Endothelial cell of umbilical vein (primary cell): ENCODE data around the gene GSTA1.
A peak's percentile ranks its signal among the peaks of the same experiment; 100 is the strongest.

ENCODE experiments used
- EZH2 ChIP-seq: IDR thresholded peaks from 2 replicates; pipeline ENCODE4 v1.6.1; 2012; ENCODE audit warnings: borderline replicate concordance, low read depth, mild to moderate bottlenecking, moderate library complexity, low read length, inconsistent platforms; ENCODE audit not compliant: severe bottlenecking
- MYC ChIP-seq: IDR thresholded peaks from one replicate; pipeline ENCODE4 v1.6.1; 2011; ENCODE audit warnings: mild to moderate bottlenecking, low read depth, low read length
- POLR2A ChIP-seq: IDR thresholded peaks from 2 replicates; pipeline ENCODE4 v1.6.1; 2012; ENCODE audit warnings: low read depth, mild to moderate bottlenecking, control low read depth, low read length
- POLR2AphosphoS5 ChIP-seq: IDR thresholded peaks from 2 replicates; pipeline ENCODE4 v1.6.1; 2012; ENCODE audit warnings: low read depth, mild to moderate bottlenecking, control low read depth, low read length, moderate library complexity; ENCODE audit not compliant: insufficient read depth
- TF ChIP-seq, protein P1 (sequence below), 2 donors: IDR thresholded peaks; 1 replicate in 1 of 2; 2 replicates in 1 of 2; pipeline ENCODE4 v1.5.1; 2011; ENCODE audit warnings: low read length in 2 of 2, mild to moderate bottlenecking in 2 of 2, moderate library complexity in 2 of 2, control low read depth in 1 of 2, inconsistent platforms in 1 of 2, low read depth in 1 of 2; ENCODE audit not compliant: insufficient read depth in 1 of 2; ENCODE audit errors: extremely low read depth in 1 of 2
- TF ChIP-seq, protein P2 (sequence below): IDR thresholded peaks from 2 replicates; pipeline ENCODE4 v1.6.1; 2011; ENCODE audit not compliant: insufficient read depth, insufficient read length

DNA sequence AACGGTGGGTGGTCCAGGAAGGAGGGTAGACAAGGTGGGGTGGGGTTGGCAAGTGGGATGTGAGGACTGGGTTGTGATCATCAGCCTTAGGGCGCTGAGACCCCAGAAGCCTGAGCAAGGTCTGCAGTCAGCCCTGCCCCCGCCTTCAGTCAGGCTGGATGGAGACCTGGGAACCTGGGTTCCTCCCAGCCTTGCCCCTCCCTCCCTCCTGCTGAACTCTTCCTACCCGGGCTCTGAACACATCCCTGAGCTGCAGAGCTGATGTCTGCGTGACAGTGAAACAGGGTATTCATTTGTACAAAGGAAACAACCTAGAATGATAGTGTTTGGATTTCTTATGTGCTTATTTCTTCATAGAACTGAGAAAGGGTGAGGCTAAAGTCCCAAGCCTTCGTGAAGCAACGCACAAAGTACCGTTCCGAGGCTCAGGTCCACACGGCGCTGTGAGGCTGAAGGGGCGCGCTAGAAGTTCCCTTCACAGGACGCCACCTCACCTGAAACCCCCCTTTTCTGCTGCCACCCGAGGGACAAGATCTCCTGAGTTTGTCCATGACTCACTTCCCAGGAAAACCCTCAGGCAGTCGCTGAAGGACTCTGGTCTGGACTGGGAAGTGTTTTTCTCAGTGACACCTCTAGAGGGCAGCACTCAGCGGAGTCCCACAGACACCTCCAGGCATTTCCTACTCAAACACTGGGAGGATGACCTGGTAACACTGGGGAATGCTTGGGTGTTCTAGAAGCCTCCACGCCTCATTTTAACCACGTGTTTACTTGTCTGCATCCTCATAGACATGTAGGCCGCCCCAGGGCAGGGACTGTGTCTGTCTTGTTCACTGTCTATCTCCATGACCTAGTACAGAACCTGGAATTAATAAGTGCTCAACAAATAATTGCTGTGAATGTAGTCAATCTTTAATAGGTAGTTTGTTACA lies 35.8 kb upstream of the GSTA1 start:
- TF ChIP-seq, protein P1, sequence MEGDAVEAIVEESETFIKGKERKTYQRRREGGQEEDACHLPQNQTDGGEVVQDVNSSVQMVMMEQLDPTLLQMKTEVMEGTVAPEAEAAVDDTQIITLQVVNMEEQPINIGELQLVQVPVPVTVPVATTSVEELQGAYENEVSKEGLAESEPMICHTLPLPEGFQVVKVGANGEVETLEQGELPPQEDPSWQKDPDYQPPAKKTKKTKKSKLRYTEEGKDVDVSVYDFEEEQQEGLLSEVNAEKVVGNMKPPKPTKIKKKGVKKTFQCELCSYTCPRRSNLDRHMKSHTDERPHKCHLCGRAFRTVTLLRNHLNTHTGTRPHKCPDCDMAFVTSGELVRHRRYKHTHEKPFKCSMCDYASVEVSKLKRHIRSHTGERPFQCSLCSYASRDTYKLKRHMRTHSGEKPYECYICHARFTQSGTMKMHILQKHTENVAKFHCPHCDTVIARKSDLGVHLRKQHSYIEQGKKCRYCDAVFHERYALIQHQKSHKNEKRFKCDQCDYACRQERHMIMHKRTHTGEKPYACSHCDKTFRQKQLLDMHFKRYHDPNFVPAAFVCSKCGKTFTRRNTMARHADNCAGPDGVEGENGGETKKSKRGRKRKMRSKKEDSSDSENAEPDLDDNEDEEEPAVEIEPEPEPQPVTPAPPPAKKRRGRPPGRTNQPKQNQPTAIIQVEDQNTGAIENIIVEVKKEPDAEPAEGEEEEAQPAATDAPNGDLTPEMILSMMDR (IDR thresholded peaks at IDR 0.05; ENCODE audit: extremely low read depth in 1 of 2, insufficient read depth in 1 of 2, low read depth in 1 of 2, low read length in 2 of 2) = peak; percentile 66 to 78
- TF ChIP-seq, protein P2, sequence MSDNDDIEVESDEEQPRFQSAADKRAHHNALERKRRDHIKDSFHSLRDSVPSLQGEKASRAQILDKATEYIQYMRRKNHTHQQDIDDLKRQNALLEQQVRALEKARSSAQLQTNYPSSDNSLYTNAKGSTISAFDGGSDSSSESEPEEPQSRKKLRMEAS = peak; percentile 46
- no peak for TF ChIP-seq POLR2A
- TF ChIP-seq EZH2 = no peak
- TF ChIP-seq POLR2AphosphoS5 = no peak
- TF ChIP-seq MYC = no peak
